ENCODE data around the gene BRD3. TPM values are rescaled to one million over a fixed set of nuclear protein-coding genes. Genes with fewer than 3 reads are reported as not detected.

Gene BRD3
- total RNA-seq, 4 donors from 2014 or later, result 61.6 to 70.8 (median 65.3) TPM

DNA sequence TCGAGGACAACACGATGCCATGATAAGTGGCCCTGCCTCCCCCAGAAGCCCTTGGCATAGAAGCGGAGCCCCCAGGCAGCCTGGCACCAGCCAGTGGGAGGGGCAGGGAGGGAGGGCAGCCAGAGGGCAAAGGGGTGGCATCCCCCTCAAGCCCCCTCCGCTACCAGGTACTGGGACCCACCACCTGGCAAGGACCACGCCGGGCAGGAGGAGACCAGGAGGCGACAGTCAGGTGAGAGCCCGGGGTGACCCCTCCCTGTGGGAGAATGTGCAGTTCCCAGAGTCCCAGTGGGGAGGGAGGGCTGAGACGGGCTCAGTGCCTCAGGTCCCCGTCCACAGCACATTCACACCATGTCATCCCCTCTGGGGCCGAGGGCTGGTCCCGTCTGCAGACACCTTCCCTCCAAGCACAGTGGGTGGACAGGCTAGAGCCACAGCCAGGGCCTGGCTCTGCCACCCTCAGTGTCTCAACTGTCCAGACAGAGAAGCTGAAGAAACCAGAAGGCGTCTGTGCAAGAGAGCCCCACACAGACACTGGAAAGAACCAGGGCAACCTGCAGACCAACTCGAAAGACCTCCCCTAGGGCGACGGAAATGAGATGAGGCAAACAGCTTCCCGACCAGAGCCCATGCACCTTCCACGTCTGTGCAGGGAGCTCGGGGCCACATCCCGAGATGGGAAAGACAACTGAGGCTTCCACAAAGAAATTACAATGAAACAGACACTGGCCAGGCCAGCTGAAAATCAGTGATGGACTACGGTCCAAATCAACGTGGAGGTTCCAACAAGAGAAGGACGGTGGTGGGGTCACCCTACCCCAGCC, 11.1 kb downstream of the BRD3 start:
- peaks cover 0 to 86% (median 70%) of the 10 kb centered on the region in 4 donors for H3K4me1 ChIP-seq
- H3K27ac ChIP-seq, result peak overlapping the region; percentile 51 to 79 (median 64)
- TF ChIP-seq EP300 (IDR thresholded peaks at IDR 0.05) (no peak), POLR2A (IDR thresholded peaks at IDR 0.05) (no peak)
- TF ChIP-seq, protein P1, sequence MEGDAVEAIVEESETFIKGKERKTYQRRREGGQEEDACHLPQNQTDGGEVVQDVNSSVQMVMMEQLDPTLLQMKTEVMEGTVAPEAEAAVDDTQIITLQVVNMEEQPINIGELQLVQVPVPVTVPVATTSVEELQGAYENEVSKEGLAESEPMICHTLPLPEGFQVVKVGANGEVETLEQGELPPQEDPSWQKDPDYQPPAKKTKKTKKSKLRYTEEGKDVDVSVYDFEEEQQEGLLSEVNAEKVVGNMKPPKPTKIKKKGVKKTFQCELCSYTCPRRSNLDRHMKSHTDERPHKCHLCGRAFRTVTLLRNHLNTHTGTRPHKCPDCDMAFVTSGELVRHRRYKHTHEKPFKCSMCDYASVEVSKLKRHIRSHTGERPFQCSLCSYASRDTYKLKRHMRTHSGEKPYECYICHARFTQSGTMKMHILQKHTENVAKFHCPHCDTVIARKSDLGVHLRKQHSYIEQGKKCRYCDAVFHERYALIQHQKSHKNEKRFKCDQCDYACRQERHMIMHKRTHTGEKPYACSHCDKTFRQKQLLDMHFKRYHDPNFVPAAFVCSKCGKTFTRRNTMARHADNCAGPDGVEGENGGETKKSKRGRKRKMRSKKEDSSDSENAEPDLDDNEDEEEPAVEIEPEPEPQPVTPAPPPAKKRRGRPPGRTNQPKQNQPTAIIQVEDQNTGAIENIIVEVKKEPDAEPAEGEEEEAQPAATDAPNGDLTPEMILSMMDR (IDR thresholded peaks at IDR 0.05), result no peak
- no peaks in the 10 kb centered on the region for H3K9me3 ChIP-seq
- WGBS, 2 donors, result 78 to 79% methylated on average over 20 to 23 of the region's 23 CpGs
- DNase-seq (ENCODE audit: low spot score in 2 of 2), result no peak
- no peak overlapping the region for H3K4me3 ChIP-seq
- peaks cover 0 to 23% (median 8%) of the 10 kb centered on the region in 3 donors for H3K36me3 ChIP-seq
- H3K27me3 ChIP-seq, result no peaks in the 10 kb centered on the region

DNA sequence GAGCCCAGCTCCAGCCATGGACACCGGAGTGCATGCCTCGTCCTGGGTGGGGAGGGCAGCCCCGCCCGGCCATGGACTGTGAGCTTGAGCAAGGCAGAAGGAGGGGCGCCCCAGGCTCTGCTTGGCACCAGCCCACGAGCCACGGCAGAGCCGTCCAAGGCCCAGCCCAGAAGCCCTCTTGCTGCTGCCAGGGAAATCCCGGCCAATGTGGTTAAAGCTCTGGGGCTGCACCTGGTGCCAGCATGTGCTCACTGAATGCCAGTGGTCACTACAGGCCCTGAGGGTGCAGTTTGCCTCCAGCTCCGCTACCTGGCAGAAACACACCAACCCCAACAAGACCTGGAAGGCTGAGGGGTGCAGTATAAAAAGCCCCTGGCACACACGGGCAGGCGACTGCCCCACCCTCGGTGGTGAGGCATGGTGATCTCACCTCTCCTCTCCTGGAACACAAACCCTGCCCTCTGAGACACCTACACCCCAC, 11.8 kb downstream of the BRD3 start:
- peak overlapping the region in 1 of 4 donors; percentile 7 for H3K4me3 ChIP-seq
- peaks cover 0 to 30% (median 8%) of the 10 kb centered on the region in 3 donors for H3K36me3 ChIP-seq
- H3K27ac ChIP-seq, result peak overlapping the region; percentile 51 to 79 (median 64)
- DNase-seq (ENCODE audit: low spot score in 2 of 2), result peak; percentile 43 to 62
- peaks cover 0 to 79% (median 63%) of the 10 kb centered on the region in 4 donors for H3K4me1 ChIP-seq
- TF ChIP-seq, protein P1 (IDR thresholded peaks at IDR 0.05), result no peak
- no peak for TF ChIP-seq POLR2A (IDR thresholded peaks at IDR 0.05)
- TF ChIP-seq EP300 (IDR thresholded peaks at IDR 0.05), result peak in 1 of 2 donors; percentile 46
- no peaks in the 10 kb centered on the region for H3K9me3 ChIP-seq
- H3K27me3 ChIP-seq, result no peaks in the 10 kb centered on the region
- 15 to 39% methylated on average over 4 to 12 of the region's 13 CpGs for WGBS, 2 donors

DNA sequence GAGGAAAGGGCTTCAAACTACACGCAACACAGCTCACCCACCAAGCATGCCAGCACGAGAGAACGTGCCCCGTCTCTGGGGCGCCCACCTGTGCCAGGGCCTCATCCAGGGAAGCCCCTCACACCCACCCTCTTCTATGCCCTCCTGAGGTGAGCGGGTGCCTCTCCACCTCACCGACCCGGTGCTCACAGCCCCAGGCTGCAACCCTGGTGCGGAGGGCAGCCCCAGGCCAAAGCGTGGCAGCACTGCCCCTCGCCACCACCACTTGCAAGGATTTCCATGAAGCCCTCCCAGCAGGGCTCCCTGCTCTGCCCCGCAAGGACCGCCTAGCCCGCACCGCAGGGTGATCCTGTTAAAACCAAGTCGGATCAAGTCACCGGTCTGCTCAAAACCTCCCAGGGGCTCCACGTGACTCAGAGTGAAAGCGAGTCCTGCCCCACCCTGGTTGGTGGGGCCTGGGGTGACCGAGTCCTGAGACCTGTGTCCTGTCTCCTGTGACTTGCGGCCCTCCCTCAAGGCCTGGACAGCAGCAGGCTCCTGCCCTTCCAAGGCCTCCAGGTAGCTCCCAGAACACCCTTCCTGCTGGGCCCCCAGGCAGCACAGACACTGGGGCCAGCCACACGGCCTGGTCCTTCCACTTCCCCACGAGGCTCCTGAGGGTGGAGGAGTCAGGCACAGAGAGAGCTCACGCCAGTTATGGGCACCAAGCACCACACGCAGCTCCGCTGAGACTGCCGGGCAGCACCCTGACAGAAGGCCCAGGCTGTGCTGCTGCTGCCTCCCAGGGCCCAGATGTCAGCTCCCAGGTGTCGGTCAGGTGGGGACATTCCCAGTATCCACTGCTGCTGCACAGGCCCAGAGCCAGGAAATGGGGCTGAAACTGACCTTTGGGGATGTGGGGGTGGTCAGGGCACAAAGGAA, 12.7 kb downstream of the BRD3 start:
- peak overlapping the region; percentile 22 to 79 (median 64) for H3K27ac ChIP-seq
- H3K4me3 ChIP-seq, result no peak overlapping the region
- no peaks in the 10 kb centered on the region for H3K9me3 ChIP-seq
- H3K4me1 ChIP-seq, result peaks cover 0 to 71% (median 56%) of the 10 kb centered on the region in 4 donors
- 74 to 76% methylated on average over 25 of the region's 28 CpGs for WGBS, 2 donors
- H3K27me3 ChIP-seq, result no peaks in the 10 kb centered on the region
- TF ChIP-seq, protein P1 (IDR thresholded peaks at IDR 0.05), result no peak
- TF ChIP-seq EP300 (IDR thresholded peaks at IDR 0.05), result no peak
- no peak for TF ChIP-seq POLR2A (IDR thresholded peaks at IDR 0.05)
- DNase-seq (ENCODE audit: low spot score in 2 of 2), result no peak
- H3K36me3 ChIP-seq, result peaks cover 0 to 38% (median 11%) of the 10 kb centered on the region in 3 donors

DNA sequence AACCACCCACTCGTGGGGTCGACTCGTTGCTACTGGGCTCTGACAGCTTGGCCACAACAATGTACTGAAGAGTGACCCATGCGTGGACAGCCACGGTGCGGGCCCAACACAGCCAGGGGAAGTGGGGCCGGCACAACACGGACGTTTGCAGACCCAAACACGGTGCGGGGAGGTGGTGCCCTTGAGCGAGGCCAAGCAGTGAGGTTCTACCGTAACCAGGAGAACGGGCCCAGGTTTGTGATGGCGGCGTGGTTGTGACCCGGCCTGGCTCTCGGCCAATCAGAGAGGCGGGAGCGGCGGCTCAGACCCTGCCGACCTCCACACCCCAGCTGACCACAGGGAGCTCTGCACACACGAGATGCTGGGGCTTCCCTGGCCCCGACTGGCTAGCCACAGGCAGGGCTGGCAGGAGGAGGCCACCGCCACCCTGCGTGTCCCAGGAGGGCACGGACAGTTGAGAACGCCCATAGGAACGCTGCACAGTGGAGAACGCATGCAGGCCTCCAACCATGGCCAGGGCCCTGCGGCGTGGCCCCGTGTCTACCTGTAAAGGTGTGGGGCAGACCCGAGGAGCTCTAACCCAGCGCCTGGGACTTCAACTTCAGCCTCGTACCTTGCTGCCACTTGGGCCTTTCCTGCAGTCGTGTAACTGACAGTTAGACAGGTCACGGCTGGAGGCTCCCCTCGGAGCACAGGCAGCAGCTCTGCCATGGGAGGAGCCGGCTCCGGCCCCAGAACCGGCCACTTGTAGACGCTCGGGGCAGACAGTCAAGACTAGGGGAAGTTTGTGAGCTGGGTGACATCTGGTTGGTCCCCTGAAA, 13.7 kb downstream of the BRD3 start:
- TF ChIP-seq EP300 (IDR thresholded peaks at IDR 0.05), result no peak
- TF ChIP-seq, protein P1 (IDR thresholded peaks at IDR 0.05), result no peak
- TF ChIP-seq POLR2A (IDR thresholded peaks at IDR 0.05), result no peak
- peaks cover 0 to 48% (median 13%) of the 10 kb centered on the region in 3 donors for H3K36me3 ChIP-seq
- no peaks in the 10 kb centered on the region for H3K9me3 ChIP-seq
- no peak for DNase-seq (ENCODE audit: low spot score in 2 of 2)
- H3K27ac ChIP-seq, result peak overlapping the region in 1 of 4 donors; percentile 79
- H3K27me3 ChIP-seq, result no peaks in the 10 kb centered on the region
- H3K4me3 ChIP-seq, result no peak overlapping the region
- WGBS, 2 donors, result 73 to 78% methylated on average over 10 to 42 of the region's 44 CpGs
- H3K4me1 ChIP-seq, result peaks cover 0 to 71% (median 46%) of the 10 kb centered on the region in 4 donors

Data from tibial nerve (tissue), 4 donors.